Endothelial cell of umbilical vein (primary cell): ENCODE data around the gene CEACAM20. TPM values are rescaled to one million over a fixed set of nuclear protein-coding genes. Genes with fewer than 3 reads are reported as not detected.

Experiments
- BruUV-seq: library from RNA; stranded (reverse); fragments of 400-500 nt; replicated peaks from 2 replicates; lab custom pipeline; 2021; lab: Mats Ljungman, UMichigan
- CTCF ChIA-PET: fragments of 300-600, 350-600 bp; sonication (Branson Sonifier 250); formaldehyde crosslinking; loops from one replicate; lab custom pipeline; 2021; ENCODE audit warnings: antibody characterized with exemption, inconsistent platforms; lab: Charles Lee
- POLR2A ChIA-PET: fragments of 300-600, 350-600 bp; sonication (Branson Sonifier 250); formaldehyde crosslinking; loops from one replicate; lab custom pipeline; 2021; ENCODE audit warnings: antibody characterized with exemption, inconsistent platforms; lab: Charles Lee
- DNase-seq: peaks from one replicate; pipeline ENCODE4 v3.0.0-alpha.2; 2011; ENCODE audit warnings: low read depth, low spot score
- FAIRE-seq: peaks from 2 replicates; lab custom pipeline; 2011; peaks lifted over from hg19 to GRCh38; lab: Jason Lieb, UNC
- H2AFZ ChIP-seq: 2 replicates; pipeline ENCODE4 v1.6.0; 2012; ENCODE audit warnings: low read depth, low read length, control low read depth, inconsistent platforms
- H3K27ac ChIP-seq: 2 replicates; pipeline ENCODE4 v1.5.1; 2011; ENCODE audit warnings: low read depth, mild to moderate bottlenecking, control low read depth, low read length, moderate library complexity; ENCODE audit not compliant: insufficient read depth
- H3K27me3 ChIP-seq, 2 experiments: 2 replicates each; pipeline versions ENCODE4 v1.6.0 to v1.6.1; 2011; ENCODE audit warnings: low read length in 2 of 2, mixed read lengths in 1 of 2; ENCODE audit not compliant: control insufficient read depth in 2 of 2, insufficient read depth in 2 of 2
- H3K36me3 ChIP-seq, 2 experiments: 2 replicates in 1 of 2; 3 replicates in 1 of 2; pipeline ENCODE4 v1.5.1; 2011; ENCODE audit warnings: low read length in 2 of 2, mild to moderate bottlenecking in 1 of 2, moderate library complexity in 1 of 2; ENCODE audit not compliant: control insufficient read depth in 2 of 2, insufficient read depth in 2 of 2; ENCODE audit errors: extremely low read depth in 1 of 2
- H3K4me1 ChIP-seq: 3 replicates; pipeline ENCODE4 v1.5.1; 2011; ENCODE audit warnings: mild to moderate bottlenecking, low read length; ENCODE audit not compliant: control insufficient read depth, insufficient read depth; ENCODE audit errors: extremely low read depth
- H3K4me2 ChIP-seq: 2 replicates; pipeline ENCODE4 v1.6.1; 2011; ENCODE audit warnings: low read length, control low read depth, mixed read lengths; ENCODE audit not compliant: insufficient read depth
- H3K4me3 ChIP-seq, 3 experiments: fragments of 200-600 bp in 1 of 3; sonication (generic), shearing (Covaris generic) in 1 of 3; replicated peaks in 1 of 3; 2 replicates each; pipeline ENCODE4 v1.5.1; 2011 to 2016; ENCODE audit warnings: control low read depth in 3 of 3, low read length in 3 of 3, mild to moderate bottlenecking in 2 of 3, inconsistent platforms in 1 of 3, low read depth in 1 of 3, moderate library complexity in 1 of 3; ENCODE audit not compliant: insufficient read depth in 1 of 3
- H3K79me2 ChIP-seq: 2 replicates; pipeline ENCODE4 v1.6.0; 2012; ENCODE audit warnings: low read length, inconsistent platforms; ENCODE audit not compliant: control insufficient read depth, insufficient read depth
- H3K9ac ChIP-seq: replicated peaks from 2 replicates; pipeline ENCODE3; 2011; ENCODE audit warnings: low read length, control low read depth; ENCODE audit not compliant: insufficient read depth; ENCODE audit errors: extremely low read depth
- H3K9me1 ChIP-seq: replicated peaks from 3 replicates; pipeline ENCODE4 v1.6.0; 2011; ENCODE audit warnings: mild to moderate bottlenecking, low read length; ENCODE audit not compliant: control insufficient read depth, insufficient read depth; ENCODE audit errors: extremely low read depth
- H3K9me3 ChIP-seq: replicated peaks from 2 replicates; pipeline ENCODE4 v1.5.1; 2012; ENCODE audit warnings: low read length, inconsistent platforms; ENCODE audit not compliant: control insufficient read depth, insufficient read depth
- H4K20me1 ChIP-seq: replicated peaks from 2 replicates; pipeline ENCODE3; 2011; ENCODE audit warnings: mild to moderate bottlenecking, low read length; ENCODE audit not compliant: control insufficient read depth, insufficient read depth; ENCODE audit errors: extremely low read depth
- CTCF ChIP-seq, 2 donors: IDR thresholded peaks; 1 replicate in 1 of 2; 2 replicates in 1 of 2; pipeline ENCODE4 v1.5.1; 2011; ENCODE audit warnings: low read length in 2 of 2, mild to moderate bottlenecking in 2 of 2, moderate library complexity in 2 of 2, control low read depth in 1 of 2, inconsistent platforms in 1 of 2, low read depth in 1 of 2; ENCODE audit not compliant: insufficient read depth in 1 of 2; ENCODE audit errors: extremely low read depth in 1 of 2
- EZH2 ChIP-seq: IDR thresholded peaks from 2 replicates; pipeline ENCODE4 v1.6.1; 2012; ENCODE audit warnings: borderline replicate concordance, low read depth, mild to moderate bottlenecking, moderate library complexity, low read length, inconsistent platforms; ENCODE audit not compliant: severe bottlenecking
- FOS ChIP-seq: IDR thresholded peaks from 2 replicates; pipeline ENCODE4 v1.6.1; 2011; ENCODE audit warnings: mild to moderate bottlenecking, low read length, moderate library complexity, borderline replicate concordance; ENCODE audit not compliant: insufficient read depth
- GATA2 ChIP-seq: IDR thresholded peaks from 2 replicates; pipeline ENCODE4 v1.7.0; 2011; ENCODE audit warnings: low read depth, mild to moderate bottlenecking, moderate library complexity, mixed read lengths, low read length; ENCODE audit not compliant: insufficient read length, insufficient read depth
- JUN ChIP-seq: IDR thresholded peaks from 2 replicates; pipeline ENCODE4 v1.6.1; 2011; ENCODE audit warnings: borderline replicate concordance, low read depth; ENCODE audit not compliant: insufficient read length, insufficient read depth
- MAX ChIP-seq: IDR thresholded peaks from 2 replicates; pipeline ENCODE4 v1.6.1; 2011; ENCODE audit not compliant: insufficient read depth, insufficient read length
- MYC ChIP-seq: IDR thresholded peaks from one replicate; pipeline ENCODE4 v1.6.1; 2011; ENCODE audit warnings: mild to moderate bottlenecking, low read depth, low read length
- POLR2A ChIP-seq: IDR thresholded peaks from 2 replicates; pipeline ENCODE4 v1.6.1; 2012; ENCODE audit warnings: low read depth, mild to moderate bottlenecking, control low read depth, low read length
- POLR2AphosphoS5 ChIP-seq: IDR thresholded peaks from 2 replicates; pipeline ENCODE4 v1.6.1; 2012; ENCODE audit warnings: low read depth, mild to moderate bottlenecking, control low read depth, low read length, moderate library complexity; ENCODE audit not compliant: insufficient read depth
- dilution Hi-C: fragments of 300-500 bp; cut with MboI; formaldehyde crosslinking; loops from one replicate; pipeline ENCODE4 v1.15.0; 2019; ENCODE audit warnings: low sequenced_read_pairs; ENCODE audit not compliant: extremely low pct_ligation_motif_present
- intact Hi-C: fragments of 100-400 bp; cut with micrococcal nuclease; formaldehyde crosslinking; loops from one replicate; pipeline ENCODE4 v1.10.0; 2022
- polyA plus RNA-seq, 4 experiments: library from polyadenylated mRNA; depleted of rRNA in 3 of 4; stranded (reverse) in 3 of 4; unstranded in 1 of 4; fragments of >200 nt; gene quantifications; 2 replicates each; pipeline versions ENCODE4 v1.2.1 to v1.2.3, GENCODE V29; 2011 to 2012; ENCODE audit warnings: missing spikeins in 1 of 4
- total RNA-seq: library from RNA; stranded (reverse); gene quantifications from 2 replicates; pipeline ENCODE4 v1.2.3, GENCODE V29; 2021

The CEACAM20 gene
- total and polyA plus RNA-seq, 2 donors (not counting 3 experiments of a cell fraction or from before 2014, with no cell fraction given): 0.06 TPM; not detected in 1

GRCh38 chr19:44567745-44568144 lies 38.3 kb upstream of the CEACAM20 start:
- H3K27me3 ChIP-seq: peaks cover 10 to 26% of the 10 kb centered on the region in 2 experiments
- H2AFZ ChIP-seq: no peak overlapping the region
- dilution Hi-C loops: no loop called here
- H3K9me3 ChIP-seq: no peaks in the 10 kb centered on the region
- no peak overlapping the region for H3K27ac ChIP-seq
- CTCF ChIA-PET: interaction anchor here (0.9 to 2.6 kb wide), 2 partner anchors 15 to 117 kb away, joined by 5 to 8 read pairs; no protein-coding TSS in a partner anchor
- H3K9me1 ChIP-seq: no peaks in the 10 kb centered on the region
- DNase-seq: no peak
- H4K20me1 ChIP-seq: no peaks in the 10 kb centered on the region
- no peak overlapping the region for H3K4me2 ChIP-seq
- TF ChIP-seq POLR2A (no peak), FOS (no peak), MYC (no peak), JUN (no peak), POLR2AphosphoS5 (no peak), EZH2 (no peak), GATA2 (no peak), CTCF (IDR thresholded peaks at IDR 0.05; ENCODE audit: extremely low read depth in 1 of 2, insufficient read depth in 1 of 2, low read depth in 1 of 2, low read length in 2 of 2) (no peak), MAX (no peak)
- no peaks in the 10 kb centered on the region for H3K36me3 ChIP-seq
- no peak overlapping the region for H3K9ac ChIP-seq
- no peaks in the 10 kb centered on the region for H3K4me1 ChIP-seq
- H3K79me2 ChIP-seq: no peaks in the 10 kb centered on the region
- POLR2A ChIA-PET: no interaction called here
- no peak for FAIRE-seq
- BruUV-seq: no TSS peak
- no peak overlapping the region for H3K4me3 ChIP-seq
- intact Hi-C loops: no loop called here
